Endothelial cell of umbilical vein (primary cell): ENCODE data around the gene PTGER3. TPM values are rescaled to one million over a fixed set of nuclear protein-coding genes. Genes with fewer than 3 reads are reported as not detected.

Experiments used
- BruUV-seq: library from RNA; stranded (reverse); fragments of 400-500 nt; replicated peaks from 2 replicates; lab custom pipeline; 2021; lab: Mats Ljungman, UMichigan
- CTCF ChIA-PET: fragments of 300-600, 350-600 bp; sonication (Branson Sonifier 250); formaldehyde crosslinking; loops from one replicate; lab custom pipeline; 2021; ENCODE audit warnings: antibody characterized with exemption, inconsistent platforms; lab: Charles Lee
- POLR2A ChIA-PET: fragments of 300-600, 350-600 bp; sonication (Branson Sonifier 250); formaldehyde crosslinking; loops from one replicate; lab custom pipeline; 2021; ENCODE audit warnings: antibody characterized with exemption, inconsistent platforms; lab: Charles Lee
- DNase-seq: peaks from one replicate; pipeline ENCODE4 v3.0.0-alpha.2; 2011; ENCODE audit warnings: low read depth, low spot score
- FAIRE-seq: peaks from 2 replicates; lab custom pipeline; 2011; peaks lifted over from hg19 to GRCh38; lab: Jason Lieb, UNC
- H2AFZ ChIP-seq: 2 replicates; pipeline ENCODE4 v1.6.0; 2012; ENCODE audit warnings: low read depth, low read length, control low read depth, inconsistent platforms
- H3K27ac ChIP-seq: 2 replicates; pipeline ENCODE4 v1.5.1; 2011; ENCODE audit warnings: low read depth, mild to moderate bottlenecking, control low read depth, low read length, moderate library complexity; ENCODE audit not compliant: insufficient read depth
- H3K27me3 ChIP-seq, 2 experiments: 2 replicates each; pipeline versions ENCODE4 v1.6.0 to v1.6.1; 2011; ENCODE audit warnings: low read length in 2 of 2, mixed read lengths in 1 of 2; ENCODE audit not compliant: control insufficient read depth in 2 of 2, insufficient read depth in 2 of 2
- H3K36me3 ChIP-seq, 2 experiments: 2 replicates in 1 of 2; 3 replicates in 1 of 2; pipeline ENCODE4 v1.5.1; 2011; ENCODE audit warnings: low read length in 2 of 2, mild to moderate bottlenecking in 1 of 2, moderate library complexity in 1 of 2; ENCODE audit not compliant: control insufficient read depth in 2 of 2, insufficient read depth in 2 of 2; ENCODE audit errors: extremely low read depth in 1 of 2
- H3K4me1 ChIP-seq: 3 replicates; pipeline ENCODE4 v1.5.1; 2011; ENCODE audit warnings: mild to moderate bottlenecking, low read length; ENCODE audit not compliant: control insufficient read depth, insufficient read depth; ENCODE audit errors: extremely low read depth
- H3K4me2 ChIP-seq: 2 replicates; pipeline ENCODE4 v1.6.1; 2011; ENCODE audit warnings: low read length, control low read depth, mixed read lengths; ENCODE audit not compliant: insufficient read depth
- H3K4me3 ChIP-seq, 3 experiments: fragments of 200-600 bp in 1 of 3; sonication (generic), shearing (Covaris generic) in 1 of 3; replicated peaks in 1 of 3; 2 replicates each; pipeline ENCODE4 v1.5.1; 2011 to 2016; ENCODE audit warnings: control low read depth in 3 of 3, low read length in 3 of 3, mild to moderate bottlenecking in 2 of 3, inconsistent platforms in 1 of 3, low read depth in 1 of 3, moderate library complexity in 1 of 3; ENCODE audit not compliant: insufficient read depth in 1 of 3
- H3K79me2 ChIP-seq: 2 replicates; pipeline ENCODE4 v1.6.0; 2012; ENCODE audit warnings: low read length, inconsistent platforms; ENCODE audit not compliant: control insufficient read depth, insufficient read depth
- H3K9ac ChIP-seq: replicated peaks from 2 replicates; pipeline ENCODE3; 2011; ENCODE audit warnings: low read length, control low read depth; ENCODE audit not compliant: insufficient read depth; ENCODE audit errors: extremely low read depth
- H3K9me1 ChIP-seq: replicated peaks from 3 replicates; pipeline ENCODE4 v1.6.0; 2011; ENCODE audit warnings: mild to moderate bottlenecking, low read length; ENCODE audit not compliant: control insufficient read depth, insufficient read depth; ENCODE audit errors: extremely low read depth
- H3K9me3 ChIP-seq: replicated peaks from 2 replicates; pipeline ENCODE4 v1.5.1; 2012; ENCODE audit warnings: low read length, inconsistent platforms; ENCODE audit not compliant: control insufficient read depth, insufficient read depth
- H4K20me1 ChIP-seq: replicated peaks from 2 replicates; pipeline ENCODE3; 2011; ENCODE audit warnings: mild to moderate bottlenecking, low read length; ENCODE audit not compliant: control insufficient read depth, insufficient read depth; ENCODE audit errors: extremely low read depth
- CTCF ChIP-seq, 2 donors: IDR thresholded peaks; 1 replicate in 1 of 2; 2 replicates in 1 of 2; pipeline ENCODE4 v1.5.1; 2011; ENCODE audit warnings: low read length in 2 of 2, mild to moderate bottlenecking in 2 of 2, moderate library complexity in 2 of 2, control low read depth in 1 of 2, inconsistent platforms in 1 of 2, low read depth in 1 of 2; ENCODE audit not compliant: insufficient read depth in 1 of 2; ENCODE audit errors: extremely low read depth in 1 of 2
- EZH2 ChIP-seq: IDR thresholded peaks from 2 replicates; pipeline ENCODE4 v1.6.1; 2012; ENCODE audit warnings: borderline replicate concordance, low read depth, mild to moderate bottlenecking, moderate library complexity, low read length, inconsistent platforms; ENCODE audit not compliant: severe bottlenecking
- FOS ChIP-seq: IDR thresholded peaks from 2 replicates; pipeline ENCODE4 v1.6.1; 2011; ENCODE audit warnings: mild to moderate bottlenecking, low read length, moderate library complexity, borderline replicate concordance; ENCODE audit not compliant: insufficient read depth
- GATA2 ChIP-seq: IDR thresholded peaks from 2 replicates; pipeline ENCODE4 v1.7.0; 2011; ENCODE audit warnings: low read depth, mild to moderate bottlenecking, moderate library complexity, mixed read lengths, low read length; ENCODE audit not compliant: insufficient read length, insufficient read depth
- JUN ChIP-seq: IDR thresholded peaks from 2 replicates; pipeline ENCODE4 v1.6.1; 2011; ENCODE audit warnings: borderline replicate concordance, low read depth; ENCODE audit not compliant: insufficient read length, insufficient read depth
- MAX ChIP-seq: IDR thresholded peaks from 2 replicates; pipeline ENCODE4 v1.6.1; 2011; ENCODE audit not compliant: insufficient read depth, insufficient read length
- MYC ChIP-seq: IDR thresholded peaks from one replicate; pipeline ENCODE4 v1.6.1; 2011; ENCODE audit warnings: mild to moderate bottlenecking, low read depth, low read length
- POLR2A ChIP-seq: IDR thresholded peaks from 2 replicates; pipeline ENCODE4 v1.6.1; 2012; ENCODE audit warnings: low read depth, mild to moderate bottlenecking, control low read depth, low read length
- POLR2AphosphoS5 ChIP-seq: IDR thresholded peaks from 2 replicates; pipeline ENCODE4 v1.6.1; 2012; ENCODE audit warnings: low read depth, mild to moderate bottlenecking, control low read depth, low read length, moderate library complexity; ENCODE audit not compliant: insufficient read depth
- dilution Hi-C: fragments of 300-500 bp; cut with MboI; formaldehyde crosslinking; loops from one replicate; pipeline ENCODE4 v1.15.0; 2019; ENCODE audit warnings: low sequenced_read_pairs; ENCODE audit not compliant: extremely low pct_ligation_motif_present
- intact Hi-C: fragments of 100-400 bp; cut with micrococcal nuclease; formaldehyde crosslinking; loops from one replicate; pipeline ENCODE4 v1.10.0; 2022
- polyA plus RNA-seq, 4 experiments: library from polyadenylated mRNA; depleted of rRNA in 3 of 4; stranded (reverse) in 3 of 4; unstranded in 1 of 4; fragments of >200 nt; gene quantifications; 2 replicates each; pipeline versions ENCODE4 v1.2.1 to v1.2.3, GENCODE V29; 2011 to 2012; ENCODE audit warnings: missing spikeins in 1 of 4
- total RNA-seq: library from RNA; stranded (reverse); gene quantifications from 2 replicates; pipeline ENCODE4 v1.2.3, GENCODE V29; 2021

PTGER3 gene
- total and polyA plus RNA-seq, 2 donors (not counting 3 experiments of a cell fraction or from before 2014, with no cell fraction given): 0.01 TPM; not detected in 1

- Histone ChIP-seq H2AFZ (no peak overlapping the region), H4K20me1 (no peaks in the 10 kb centered on the region), H3K27ac (no peak overlapping the region), H3K79me2 (no peaks in the 10 kb centered on the region), H3K9me1 (no peaks in the 10 kb centered on the region), H3K4me3 (no peak overlapping the region), H3K4me1 (no peaks in the 10 kb centered on the region), H3K9me3 (no peaks in the 10 kb centered on the region), H3K4me2 (no peak overlapping the region), H3K36me3 (no peaks in the 10 kb centered on the region), H3K27me3 (no peaks in the 10 kb centered on the region), H3K9ac (no peak overlapping the region)
- dilution Hi-C loops (no loop called here), intact Hi-C loops (no loop called here)
- no peak for FAIRE-seq
- POLR2A ChIA-PET: no interaction called here
- CTCF ChIA-PET: no interaction called here
- DNase-seq: no peak
- TF ChIP-seq GATA2 (no peak), FOS (no peak), JUN (no peak), MAX (no peak), POLR2AphosphoS5 (no peak), CTCF (IDR thresholded peaks at IDR 0.05; ENCODE audit: extremely low read depth in 1 of 2, insufficient read depth in 1 of 2, low read depth in 1 of 2, low read length in 2 of 2) (no peak), POLR2A (no peak), MYC (no peak), EZH2 (no peak)
- no TSS peak for BruUV-seq
Measured at GRCh38 chr1:70973754-70974153, 73.9 kb downstream of the PTGER3 start.
